Daoy (cell line): Measurements from ENCODE around the gene RANBP10. TPM values are rescaled to one million over a fixed set of nuclear protein-coding genes. Genes with fewer than 3 reads are reported as not detected.
"Not testable (repeated sequence)": the region's sequence is repeated elsewhere in the genome, so short reads cannot be mapped to it uniquely, and the experiment has no call there.

ENCODE experiments used
- DNase-seq: peaks from one replicate; pipeline ENCODE4 v3.0.0-alpha.2; 2015; ENCODE audit warnings: low read depth
- total RNA-seq: library from RNA; depleted of rRNA; stranded (reverse); fragments of >200 nt; shearing (Covaris generic); gene quantifications from 2 replicates; pipeline ENCODE4 v1.2.3, GENCODE V29; 2014

RANBP10 gene
- total RNA-seq, 1 experiment from 2014 or later = 3.7 TPM

DNA sequence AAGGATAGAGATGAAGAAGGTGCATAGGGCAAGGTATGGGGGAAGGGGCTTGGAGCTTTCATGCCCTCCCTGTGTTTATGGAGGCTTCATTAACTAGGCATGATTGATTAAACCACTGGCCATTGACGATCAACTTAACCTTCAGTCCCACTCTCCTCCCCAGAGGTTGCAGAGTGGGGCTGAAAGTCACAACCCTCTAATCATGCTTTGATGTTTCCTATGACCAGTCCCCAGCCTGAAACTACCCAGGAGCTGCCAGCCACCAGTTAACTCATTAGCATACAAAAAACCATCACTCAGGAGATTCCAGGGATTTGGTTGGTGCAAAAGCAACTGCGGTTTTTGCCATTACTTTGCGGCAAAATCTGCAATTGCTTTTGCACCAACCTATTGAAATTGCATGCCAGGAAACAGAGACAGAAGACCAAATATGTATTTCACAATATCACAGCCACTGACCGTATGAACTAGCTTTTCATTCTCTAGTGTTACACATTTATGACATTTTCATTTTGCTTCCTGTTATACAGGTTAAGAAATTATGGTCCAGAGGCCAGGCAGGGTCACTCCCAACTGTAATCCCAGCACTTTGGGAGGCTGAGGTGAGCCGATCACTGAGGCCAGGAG is 92.6 kb downstream of the RANBP10 start:
- DNase-seq = no peak

DNA sequence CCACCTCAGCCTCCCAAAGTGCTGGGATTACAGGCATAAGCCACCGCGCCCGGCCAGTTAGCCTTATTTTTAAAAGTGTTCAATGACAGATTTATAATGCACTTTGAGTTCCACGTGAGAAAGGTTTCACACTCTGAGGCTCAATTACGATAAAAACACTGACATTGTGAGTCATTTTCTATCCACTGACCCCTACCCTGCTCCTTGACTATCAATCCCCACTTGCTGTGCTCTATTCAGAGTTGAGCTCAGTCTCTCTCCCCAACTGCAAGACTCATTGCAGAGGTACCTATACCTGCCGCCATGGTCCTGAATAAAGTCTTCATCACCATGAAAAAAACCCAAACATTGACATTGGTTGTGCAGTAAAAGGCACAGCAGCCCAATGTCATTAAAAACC is 95.8 kb downstream of the RANBP10 start:
- DNase-seq = no peak

DNA sequence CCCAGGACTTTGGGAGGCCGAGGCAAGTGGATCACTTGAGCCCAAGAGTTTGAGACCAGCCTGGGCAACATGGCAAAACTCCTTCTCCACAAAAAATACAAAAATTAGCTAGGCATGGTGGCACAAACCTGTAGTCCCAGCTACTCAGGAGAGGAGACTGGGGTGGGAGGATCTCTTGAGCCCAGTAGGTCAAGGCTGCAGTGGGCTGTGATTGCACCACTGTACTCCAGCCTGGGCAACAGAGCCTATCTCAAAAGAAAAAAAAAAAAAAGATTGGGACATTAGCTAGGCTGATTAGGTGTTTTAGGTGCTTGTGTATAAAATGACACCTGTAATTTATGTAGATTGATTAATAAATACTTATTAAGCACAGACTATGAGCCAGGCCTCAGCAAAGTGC is 97.3 kb downstream of the RANBP10 start:
- no peak for DNase-seq

DNA sequence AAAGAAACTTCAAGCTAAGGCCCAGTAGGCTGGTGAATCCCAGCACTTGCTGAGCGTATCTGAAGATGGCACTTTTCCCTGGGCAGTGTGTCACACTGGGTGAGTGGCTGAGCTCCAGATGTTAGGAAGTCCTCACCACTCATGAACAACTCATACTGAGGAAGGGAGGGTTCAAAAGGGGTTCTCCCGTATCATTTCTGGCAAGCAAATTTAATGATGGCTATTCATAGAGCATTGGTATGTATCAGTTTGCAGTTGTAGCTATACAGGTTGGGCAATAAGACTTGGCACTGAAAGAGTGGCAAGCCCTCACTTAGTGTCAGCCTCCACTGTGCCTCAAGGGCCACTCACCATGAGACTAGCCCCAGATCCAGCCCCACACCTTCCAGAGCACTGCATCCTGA is 98.0 kb downstream of the RANBP10 start:
- no peak for DNase-seq

DNA sequence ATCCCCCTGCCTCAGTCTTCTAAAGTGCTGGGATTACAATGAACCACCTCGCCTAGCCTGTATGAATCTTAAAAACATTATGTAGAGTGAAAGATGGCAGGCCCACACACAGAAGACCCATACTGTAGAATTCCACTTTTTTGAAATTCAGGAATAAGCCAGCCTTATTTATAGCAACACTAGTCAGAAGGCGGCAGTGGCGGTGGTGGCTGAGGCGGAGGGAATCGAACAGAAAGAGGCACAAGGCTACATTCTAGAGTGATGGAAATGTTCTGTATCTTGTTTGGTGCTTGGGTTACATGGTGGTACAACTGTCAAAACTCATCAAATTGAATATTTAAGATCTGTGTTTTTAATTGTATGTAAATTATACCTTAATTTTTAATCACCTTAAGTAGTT is 98.6 kb downstream of the RANBP10 start:
- DNase-seq = no peak

DNA sequence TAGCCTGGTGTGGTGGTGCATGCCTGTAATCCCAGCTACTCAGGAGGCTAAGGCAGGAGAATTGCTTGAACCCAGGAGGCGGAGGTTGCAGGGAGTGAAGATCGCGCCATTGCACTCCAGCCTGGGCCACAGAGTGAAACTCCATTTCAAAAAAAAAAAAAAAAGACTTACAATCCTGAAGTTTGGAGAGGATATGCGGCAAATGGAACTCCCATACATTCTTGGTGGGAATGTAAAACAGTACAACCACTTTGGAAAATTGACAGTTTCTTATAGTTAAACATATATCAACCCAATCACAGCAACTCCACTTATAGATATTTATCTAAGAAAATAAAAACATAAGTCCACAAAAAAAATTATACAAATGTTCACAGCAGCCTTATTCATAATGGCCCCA is 99.2 kb downstream of the RANBP10 start:
- no peak for DNase-seq

DNA sequence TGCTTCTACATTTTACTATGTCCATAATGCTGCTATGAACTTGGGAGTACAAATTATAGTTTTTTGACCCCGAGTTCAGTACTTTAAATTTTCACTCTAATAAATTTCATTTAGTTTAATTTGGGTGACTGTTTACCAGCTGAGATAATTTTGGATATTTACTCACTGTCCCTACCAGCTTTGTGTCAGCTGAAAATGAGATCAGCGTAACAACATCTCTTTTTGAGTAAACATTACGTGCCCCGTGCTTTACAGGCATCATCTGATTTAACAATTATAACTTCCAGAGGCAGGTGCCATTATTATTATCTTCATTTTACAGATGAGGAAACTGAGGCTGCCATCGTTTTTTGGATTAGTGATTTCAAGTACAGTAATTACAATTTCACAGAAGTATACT is 102.2 kb downstream of the RANBP10 start:
- DNase-seq = no peak

DNA sequence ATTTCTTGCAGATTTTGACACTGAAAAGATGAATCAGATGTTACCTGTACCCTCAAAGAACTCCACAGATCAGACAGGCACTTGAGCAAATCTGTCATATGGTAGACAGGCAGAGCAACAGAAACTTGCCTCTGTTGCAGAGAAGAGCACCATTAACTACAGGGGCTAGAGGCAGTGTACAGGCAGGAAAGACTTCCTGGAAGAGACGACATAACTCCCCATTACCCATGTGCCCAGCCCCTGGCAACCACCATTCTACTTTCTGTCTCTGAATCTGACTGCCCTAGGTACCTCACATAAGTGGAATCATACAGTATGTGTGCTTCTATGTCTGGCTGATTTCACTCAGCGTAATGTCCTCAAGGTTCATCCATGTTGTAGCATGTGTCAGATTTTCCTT is 102.7 kb downstream of the RANBP10 start:
- DNase-seq = no peak

DNA sequence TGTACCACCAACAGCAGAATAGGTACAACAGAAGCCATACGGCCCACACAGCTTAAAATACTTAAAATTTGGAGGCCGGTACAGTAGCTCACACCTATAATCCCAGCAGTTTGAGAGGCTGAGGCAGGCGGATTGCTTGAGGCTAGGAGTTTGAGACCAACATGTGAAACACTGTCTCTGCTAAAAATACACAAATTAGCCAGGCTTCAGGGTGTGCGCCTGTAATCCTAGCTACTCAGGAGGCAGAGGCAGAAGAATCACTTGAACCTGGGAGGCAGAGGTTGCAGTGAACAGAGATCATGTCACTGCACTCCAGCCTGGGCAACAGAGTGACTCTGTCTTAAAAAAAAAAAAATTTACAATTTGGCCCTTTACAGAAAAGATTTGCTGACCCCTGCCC is 104.2 kb downstream of the RANBP10 start:
- DNase-seq = no peak

DNA sequence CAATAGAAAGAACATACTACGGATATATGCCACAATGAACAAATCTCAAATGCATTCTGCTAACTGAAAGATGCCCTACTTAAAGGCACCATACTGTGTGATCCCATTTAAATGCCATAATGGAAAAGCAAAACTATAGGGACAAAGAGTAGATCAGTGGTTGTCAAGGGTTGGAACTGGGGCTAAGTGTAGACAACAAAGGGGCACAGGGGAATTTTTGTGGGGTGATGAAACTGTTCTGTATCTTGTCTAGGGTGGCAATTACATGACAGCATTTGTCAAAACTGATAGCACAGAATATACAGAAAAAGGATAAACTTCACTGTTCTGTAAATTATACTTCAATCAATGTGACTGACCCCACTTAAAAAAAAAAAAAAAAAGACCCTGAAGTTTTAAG is 104.9 kb downstream of the RANBP10 start:
- no peak for DNase-seq

DNA sequence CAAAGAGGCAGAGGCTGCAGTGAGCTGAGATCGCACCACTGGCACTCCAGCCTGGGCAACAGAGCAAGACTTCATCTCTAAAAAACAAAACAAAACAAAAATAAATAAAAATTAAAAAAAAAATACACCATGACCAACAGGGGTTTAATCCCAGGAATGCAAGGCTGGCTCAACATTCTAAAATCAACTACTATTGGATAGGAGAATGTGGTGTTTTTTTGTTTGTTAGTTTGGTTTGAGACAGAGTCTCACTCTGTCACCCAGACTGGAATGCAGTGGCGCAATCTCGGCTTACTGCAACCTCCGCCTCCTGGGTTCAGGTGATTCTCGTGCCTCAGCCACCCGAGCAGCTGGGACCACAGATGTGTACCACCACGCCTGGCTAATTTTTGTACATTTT is 107.1 kb downstream of the RANBP10 start:
- DNase-seq = no peak

DNA sequence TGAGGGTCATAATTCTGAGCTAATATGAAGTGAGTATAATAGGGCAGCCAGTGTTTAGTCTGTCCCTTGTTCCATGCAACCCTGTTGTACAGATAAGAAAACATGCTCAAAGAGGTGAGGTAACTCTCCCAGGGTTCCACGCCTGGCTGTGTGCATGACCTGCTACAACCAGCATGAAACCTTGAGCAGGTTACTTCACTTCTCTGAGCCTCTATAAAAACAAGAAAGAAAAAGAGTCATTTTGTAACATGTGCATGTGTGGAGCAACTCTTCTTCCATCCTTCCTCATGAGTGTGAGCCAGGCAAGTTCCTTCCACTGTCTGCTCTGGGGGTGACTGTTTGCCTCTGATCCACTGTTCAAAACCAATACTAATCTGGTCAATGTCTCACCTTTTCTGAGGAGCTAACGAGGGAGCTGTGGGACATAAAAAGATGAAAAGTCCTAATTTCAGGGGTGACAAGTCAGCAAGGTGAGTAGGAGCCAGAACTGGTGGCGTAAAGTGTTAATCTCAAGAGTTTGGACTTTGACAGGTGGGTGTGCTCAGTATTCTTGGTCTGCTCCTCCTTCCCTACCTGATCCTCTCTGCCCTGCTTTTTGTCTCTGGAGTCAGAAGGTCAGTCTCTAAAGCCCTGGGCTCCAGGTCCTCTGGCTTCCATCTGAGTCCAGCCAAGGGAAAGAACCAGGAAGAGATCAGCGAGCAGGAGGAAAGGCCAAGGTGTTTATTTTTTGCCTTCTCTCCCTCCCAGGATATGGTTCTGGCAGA is 108.8 kb downstream of the RANBP10 start:
- no peak for DNase-seq

DNA sequence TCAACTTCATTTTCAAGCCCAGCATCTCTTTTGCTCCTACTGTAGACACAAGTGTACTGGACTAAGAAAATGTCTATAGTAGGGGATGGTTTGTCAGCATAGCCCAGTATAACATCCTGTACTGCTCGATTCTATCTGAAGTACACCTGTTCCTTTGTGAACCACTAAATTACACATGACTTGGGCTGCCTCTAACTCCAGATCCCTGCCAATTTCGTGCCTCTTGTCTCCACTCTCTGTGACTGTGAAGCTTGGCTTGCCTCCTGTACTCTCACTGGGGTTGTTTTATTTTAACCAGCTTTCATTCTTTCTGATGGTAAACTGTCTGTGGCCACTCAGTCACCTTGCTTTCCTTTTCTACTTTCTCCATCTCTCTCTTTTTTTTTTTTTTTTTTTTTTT is 111.7 kb downstream of the RANBP10 start:
- DNase-seq = no peak

DNA sequence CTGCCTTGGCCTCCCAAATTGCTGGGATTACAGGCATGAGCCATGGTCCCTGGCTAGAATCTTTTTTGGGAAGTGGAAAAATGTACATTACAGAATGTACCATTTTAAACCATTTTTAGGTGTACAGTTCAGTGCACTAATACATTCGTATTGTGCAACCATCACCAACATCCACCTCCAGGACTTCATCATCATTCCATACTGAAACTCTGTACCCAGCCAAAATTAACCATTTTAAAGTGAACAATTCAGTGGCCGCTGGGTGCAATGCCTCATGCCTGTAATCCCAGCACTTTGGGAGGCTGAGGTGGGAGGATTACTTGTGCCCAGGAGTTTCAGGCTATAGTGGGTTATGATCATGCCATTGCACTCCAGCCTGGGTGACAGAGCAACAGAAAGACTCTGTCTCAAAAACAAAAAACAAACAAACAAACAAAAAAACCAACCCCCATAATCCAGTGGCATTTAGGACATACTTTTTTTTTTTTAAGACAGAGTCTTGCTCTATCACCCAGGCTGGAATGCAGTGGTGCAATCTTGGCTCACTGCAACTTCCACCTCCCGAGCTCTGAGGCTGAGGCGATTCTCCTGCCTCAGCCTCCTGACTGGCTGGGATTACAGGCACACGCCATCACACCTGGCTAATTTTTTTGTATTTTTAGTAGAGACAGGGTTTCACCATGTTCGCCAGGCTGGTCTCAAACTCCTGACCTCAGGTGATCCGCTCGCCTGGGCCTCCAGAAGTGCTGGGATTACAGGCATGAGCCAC is 112.7 kb downstream of the RANBP10 start:
- not testable (repeated sequence) for DNase-seq

DNA sequence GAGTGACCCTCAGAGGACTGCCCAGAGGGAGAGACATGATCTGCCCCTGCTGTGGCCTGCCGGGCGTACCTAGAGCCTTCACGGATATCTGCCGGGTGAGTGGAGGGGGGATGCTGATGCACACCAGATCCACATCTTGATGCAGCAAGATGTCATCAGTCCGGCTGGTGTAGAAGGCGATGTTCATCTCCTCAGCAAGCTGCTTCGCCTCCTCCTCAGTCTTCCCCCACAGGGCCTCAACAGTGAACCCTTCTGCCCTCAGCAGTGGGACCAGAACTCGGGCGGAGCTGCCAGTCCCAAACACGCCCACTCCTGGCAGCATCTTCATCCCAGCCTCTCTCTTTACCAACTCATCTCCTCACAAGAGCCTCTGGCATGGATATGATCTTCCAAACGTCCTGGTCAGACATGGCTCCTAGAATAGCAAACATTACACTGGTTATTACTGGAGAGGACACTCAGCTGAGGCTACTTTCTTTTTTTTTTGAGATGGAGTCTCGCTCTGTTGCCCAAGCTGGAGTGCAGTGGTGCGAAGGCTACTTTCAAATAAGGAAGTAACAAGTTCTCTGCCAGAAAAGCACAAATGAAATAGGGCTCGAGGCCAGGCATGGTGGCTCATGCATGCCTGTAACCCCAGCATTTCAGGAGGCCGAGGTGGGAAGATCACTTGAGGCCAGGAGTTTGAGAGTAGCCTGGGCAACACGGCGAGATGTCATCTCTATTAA is 120.8 kb downstream of the RANBP10 start:
- no peak for DNase-seq

DNA sequence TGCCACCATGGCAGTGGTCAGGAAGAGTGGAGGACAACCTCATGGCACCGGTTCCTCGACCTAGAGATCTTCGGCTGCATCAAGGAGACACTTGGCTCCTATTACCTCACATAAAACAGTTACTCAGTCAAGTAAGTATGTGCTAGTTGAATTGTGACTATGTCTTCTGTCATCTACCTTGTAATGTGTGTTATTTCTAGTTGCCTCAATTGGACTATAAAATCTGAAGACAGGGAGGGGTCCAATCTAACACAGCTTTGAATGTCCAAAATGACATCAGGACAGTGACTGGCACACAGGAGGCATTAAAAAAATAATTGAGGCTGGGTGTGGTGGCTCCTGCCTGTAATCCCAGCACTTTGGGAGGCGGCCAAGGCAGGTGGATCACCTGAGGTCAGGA is 122.6 kb downstream of the RANBP10 start:
- DNase-seq = no peak

DNA sequence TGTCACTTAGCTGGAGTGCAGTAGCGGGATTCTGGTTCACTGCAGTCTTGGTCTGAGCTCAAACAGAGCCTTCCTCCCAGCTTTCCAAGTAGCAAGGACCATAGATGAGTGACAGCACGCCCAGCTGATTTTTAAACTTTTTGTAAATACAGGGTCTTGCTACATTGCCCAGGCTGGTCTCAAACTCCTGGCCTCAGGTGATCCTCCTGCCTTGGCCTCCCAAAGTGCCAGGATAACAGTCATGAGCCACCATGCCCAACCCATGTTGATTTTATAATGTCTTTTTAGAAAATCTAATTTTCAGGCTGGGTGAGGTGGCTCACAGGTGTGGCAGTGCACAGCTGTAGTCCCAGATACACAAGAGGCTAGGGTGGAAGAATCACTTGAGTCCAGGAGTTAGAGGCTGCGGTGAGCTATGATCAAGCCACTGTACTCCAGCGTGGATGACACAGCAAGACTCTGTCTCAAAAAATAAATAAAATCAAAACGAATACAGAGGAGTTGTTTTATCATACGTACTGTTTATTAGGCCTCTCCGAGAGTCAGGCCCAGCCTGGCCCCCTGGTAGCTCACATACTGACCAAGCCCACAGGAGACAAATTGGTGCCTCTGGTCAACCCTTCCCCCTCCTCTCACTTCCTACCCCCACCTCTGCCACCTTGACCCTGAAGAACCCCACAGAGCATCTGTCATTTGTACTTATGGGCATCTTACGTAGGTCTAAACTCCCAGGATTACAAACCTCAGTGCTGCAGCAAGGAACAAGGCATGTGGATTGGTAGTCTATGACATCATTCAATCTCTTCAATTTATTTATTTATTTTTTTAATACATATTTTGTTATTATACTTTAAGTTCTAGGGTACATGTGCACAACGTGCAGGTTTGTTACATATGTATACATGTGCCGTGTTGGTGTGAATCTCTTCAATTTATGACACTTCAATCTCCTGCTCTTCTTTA is 126.1 kb downstream of the RANBP10 start:
- DNase-seq = no peak

DNA sequence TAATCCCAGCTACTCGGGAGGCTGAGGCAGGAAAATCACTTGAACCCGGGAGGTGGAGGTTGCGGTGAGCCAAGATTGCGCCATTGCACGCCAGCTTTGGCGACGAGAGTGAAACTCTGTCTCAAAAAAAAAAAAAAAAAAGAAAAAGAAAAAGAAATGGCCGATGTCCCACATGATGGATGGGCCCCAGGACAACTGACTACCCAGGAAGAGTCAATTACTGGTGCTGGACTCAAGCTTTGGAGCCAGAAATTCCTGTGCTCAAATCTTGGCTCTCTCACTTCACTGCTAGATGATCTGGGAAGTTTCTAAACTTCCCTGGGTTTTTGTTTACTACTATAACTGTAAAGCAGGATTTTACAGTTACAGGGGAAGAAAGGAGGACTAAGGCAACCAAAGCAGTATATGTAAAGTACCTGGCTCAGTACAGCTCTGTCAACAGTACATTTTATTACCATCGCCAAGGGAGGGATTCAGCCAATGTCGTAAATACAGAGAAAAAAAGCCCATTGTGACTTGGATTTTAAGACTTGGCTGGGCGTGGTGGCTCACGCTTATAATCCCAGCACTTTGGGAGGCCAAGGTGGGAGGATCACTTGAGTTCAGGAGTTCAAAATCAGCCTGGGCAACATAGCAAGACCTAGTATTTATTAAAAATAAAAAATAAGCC is 127.9 kb downstream of the RANBP10 start:
- DNase-seq = no peak

DNA sequence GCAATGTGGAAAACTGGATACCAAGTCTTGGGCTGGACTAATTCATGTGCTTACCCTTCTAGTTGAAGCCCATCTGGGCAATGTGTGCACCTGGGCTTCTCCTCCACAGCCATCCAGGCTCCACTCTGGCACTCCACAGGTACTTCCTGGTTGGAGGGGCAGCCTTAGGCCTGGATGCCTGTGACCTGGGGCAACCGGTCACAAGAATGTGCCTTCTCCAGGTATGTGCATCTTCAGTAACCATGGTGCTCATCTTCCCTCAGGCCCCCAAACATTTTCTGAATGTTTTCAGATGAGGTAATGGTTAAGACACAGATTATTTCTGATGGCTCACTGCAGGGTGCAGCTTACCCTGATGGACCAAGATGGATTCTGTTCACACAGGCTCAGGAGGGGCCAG is 128.6 kb downstream of the RANBP10 start:
- DNase-seq = no peak

DNA sequence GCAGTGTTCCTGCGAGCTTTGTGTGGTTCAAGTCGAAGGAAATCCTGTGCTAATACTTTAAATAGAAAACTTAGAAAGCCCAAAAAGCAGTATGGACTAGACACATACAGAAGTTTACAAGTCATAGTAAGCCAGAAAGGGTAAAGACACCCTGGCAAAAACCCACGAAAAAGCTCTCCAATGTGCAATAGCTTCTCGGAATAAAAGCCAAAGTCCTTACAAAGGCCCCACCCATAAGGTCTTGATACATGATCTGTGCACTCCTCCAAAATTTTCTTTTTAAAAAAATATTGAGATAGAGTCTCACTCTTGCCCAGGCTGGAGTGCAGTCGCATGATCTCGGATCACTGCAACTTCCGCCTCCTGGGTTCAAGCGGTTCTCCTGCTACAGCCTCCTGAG is 129.4 kb downstream of the RANBP10 start:
- DNase-seq = no peak

DNA sequence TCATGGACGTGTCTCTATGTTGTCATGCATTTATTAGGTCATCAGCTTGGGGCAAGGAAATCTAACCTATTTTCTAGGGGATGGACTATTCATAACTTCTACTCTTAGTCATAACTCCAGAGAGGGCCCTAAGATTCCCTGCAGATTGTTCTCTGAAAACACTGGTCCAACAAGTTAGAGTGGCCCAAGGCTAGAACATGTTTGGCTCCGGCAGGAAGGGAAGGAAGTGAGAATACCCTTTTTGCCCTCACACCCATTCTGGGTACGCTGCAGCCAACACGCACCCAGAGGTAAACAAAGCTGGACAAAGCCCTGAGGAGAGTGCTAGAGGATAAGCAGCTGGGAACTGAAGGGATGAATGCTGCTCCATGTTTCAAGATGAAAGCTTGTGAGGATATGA is 129.8 kb downstream of the RANBP10 start:
- DNase-seq = no peak
